Vagina (tissue), 2 donors: Measurements from ENCODE around the gene MIER3.

Source experiments
- POLR2A ChIP-seq, 2 donors: fragments of 450-650 bp; IDR thresholded peaks; one replicate each; pipeline ENCODE4 v1.6.1; 2017; ENCODE audit warnings: antibody characterized with exemption in 2 of 2, mild to moderate bottlenecking in 2 of 2, moderate library complexity in 2 of 2
- POLR2AphosphoS5 ChIP-seq, 2 donors: sonication (generic); formaldehyde crosslinking; IDR thresholded peaks; one replicate each; pipeline ENCODE4 v1.9.0; 2017; ENCODE audit warnings: antibody characterized with exemption in 2 of 2, mild to moderate bottlenecking in 2 of 2, low read depth in 1 of 2; ENCODE audit not compliant: insufficient read depth in 1 of 2
- TF ChIP-seq, protein P1 (sequence below), 3 experiments: fragments of 450-650 bp in 2 of 3; fragments of 200-600 bp in 1 of 3; sonication (generic) in 1 of 3; IDR thresholded peaks; one replicate each; pipeline ENCODE4 v1.5.1; 2017 to 2019; ENCODE audit warnings: antibody characterized with exemption in 3 of 3, mild to moderate bottlenecking in 2 of 3, moderate library complexity in 2 of 3

DNA sequence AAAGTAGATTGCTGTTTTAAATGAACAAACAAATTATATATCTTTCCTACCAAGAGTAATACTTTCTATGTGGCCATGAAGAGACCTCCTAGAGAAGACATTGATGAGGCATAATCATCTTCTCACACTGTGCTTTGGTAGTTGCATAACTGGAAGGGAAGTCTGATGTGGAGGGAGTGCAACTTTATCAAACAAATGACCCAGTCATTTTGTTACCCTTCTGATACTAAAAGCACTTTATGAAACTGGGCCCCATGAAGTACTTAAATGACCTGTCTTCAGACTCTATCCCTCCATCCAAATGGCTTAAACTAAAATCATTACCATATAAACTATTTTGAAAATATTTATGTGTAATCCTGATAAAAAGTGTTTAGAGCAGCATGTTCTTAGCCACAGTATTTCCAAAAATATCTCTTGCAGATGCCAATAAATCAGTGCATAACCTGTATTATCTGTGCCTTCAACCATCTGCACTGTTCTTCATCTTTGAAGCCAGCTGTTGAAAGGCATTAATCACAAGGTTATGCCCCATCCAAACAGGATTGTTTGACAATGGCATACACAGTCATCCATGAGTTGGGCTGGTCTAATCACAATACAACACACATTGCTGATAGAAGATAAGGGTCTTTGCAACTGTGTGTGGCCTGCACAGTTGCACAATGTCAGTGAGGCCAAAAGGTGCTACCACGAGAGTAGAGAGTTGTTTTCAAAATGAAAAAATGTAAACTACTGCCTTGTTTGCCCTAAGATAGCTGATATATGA, 31.9 kb upstream of the MIER3 start:
- no peak for TF ChIP-seq POLR2A (IDR thresholded peaks at IDR 0.05)
- TF ChIP-seq, protein P1, sequence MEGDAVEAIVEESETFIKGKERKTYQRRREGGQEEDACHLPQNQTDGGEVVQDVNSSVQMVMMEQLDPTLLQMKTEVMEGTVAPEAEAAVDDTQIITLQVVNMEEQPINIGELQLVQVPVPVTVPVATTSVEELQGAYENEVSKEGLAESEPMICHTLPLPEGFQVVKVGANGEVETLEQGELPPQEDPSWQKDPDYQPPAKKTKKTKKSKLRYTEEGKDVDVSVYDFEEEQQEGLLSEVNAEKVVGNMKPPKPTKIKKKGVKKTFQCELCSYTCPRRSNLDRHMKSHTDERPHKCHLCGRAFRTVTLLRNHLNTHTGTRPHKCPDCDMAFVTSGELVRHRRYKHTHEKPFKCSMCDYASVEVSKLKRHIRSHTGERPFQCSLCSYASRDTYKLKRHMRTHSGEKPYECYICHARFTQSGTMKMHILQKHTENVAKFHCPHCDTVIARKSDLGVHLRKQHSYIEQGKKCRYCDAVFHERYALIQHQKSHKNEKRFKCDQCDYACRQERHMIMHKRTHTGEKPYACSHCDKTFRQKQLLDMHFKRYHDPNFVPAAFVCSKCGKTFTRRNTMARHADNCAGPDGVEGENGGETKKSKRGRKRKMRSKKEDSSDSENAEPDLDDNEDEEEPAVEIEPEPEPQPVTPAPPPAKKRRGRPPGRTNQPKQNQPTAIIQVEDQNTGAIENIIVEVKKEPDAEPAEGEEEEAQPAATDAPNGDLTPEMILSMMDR (IDR thresholded peaks at IDR 0.05): no peak
- no peak for TF ChIP-seq POLR2AphosphoS5 (IDR thresholded peaks at IDR 0.05; ENCODE audit: insufficient read depth in 1 of 2, low read depth in 1 of 2)
